ENCODE measurements around the gene GMDS. TPM values are rescaled to one million over a fixed set of nuclear protein-coding genes. Genes with fewer than 3 reads are reported as not detected.
A peak's percentile ranks its signal among the peaks of the same experiment; 100 is the strongest.

The GMDS gene
- total RNA-seq, 5 donors from 2014 or later (not counting 1 experiment from before 2014, with no cell fraction given): 12.9 to 21.5 (median 14.6) TPM

GRCh38 chr6:2054516-2055067 is 190.8 kb downstream of the GMDS start:
- POLR2A ChIA-PET: no interaction called here
- Histone ChIP-seq H3K36me3 (ENCODE audit: control insufficient read depth in 2 of 2, extremely low read depth in 1 of 2, insufficient read depth in 1 of 2, low read length in 1 of 2) (no peaks in the 10 kb centered on the region), H3K27ac (ENCODE audit: low read length) (no peak overlapping the region), H3K4me3 (ENCODE audit: control insufficient read depth in 1 of 2, extremely low read depth in 1 of 2, low read length in 1 of 2) (no peak overlapping the region), H3K9me3 (no peaks in the 10 kb centered on the region), H3K4me1 (ENCODE audit: control insufficient read depth in 1 of 2, extremely low read depth in 1 of 2, insufficient read depth in 2 of 2, low read length in 2 of 2) (no peaks in the 10 kb centered on the region), H3K27me3 (replicated peaks in 1 of 2; ENCODE audit: control insufficient read depth in 2 of 2, extremely low read depth in 1 of 2, insufficient read depth in 2 of 2, low read length in 1 of 2) (no peaks in the 10 kb centered on the region)
- CTCF ChIA-PET: no interaction called here
- Mint-ChIP-seq H3K9me3 (peaks cover 0 to 5% (median 0%) of the 10 kb centered on the region in 3 donors), H3K27ac (no peak overlapping the region), H3K27me3 (peaks cover 0 to 1% of the 10 kb centered on the region in 2 donors), H3K4me3 (no peak overlapping the region), H3K36me3 (peaks cover 13% of the 10 kb centered on the region), H3K4me1 (no peaks in the 10 kb centered on the region)
- no peak for DNase-seq
- 75% methylated on average over 1 of the region's 4 CpGs for WGBS (ENCODE audit: insufficient coverage)
- ATAC-seq (replicated peaks in 1 of 4): no peak

- no peaks in the 10 kb centered on the region for H3K36me3 ChIP-seq (ENCODE audit: control insufficient read depth in 2 of 2, extremely low read depth in 1 of 2, insufficient read depth in 1 of 2, low read length in 1 of 2)
- Mint-ChIP-seq H3K9me3 (peaks cover 0 to 5% (median 0%) of the 10 kb centered on the region in 3 donors), H3K4me1 (no peaks in the 10 kb centered on the region), H3K36me3 (peaks cover 14% of the 10 kb centered on the region), H3K4me3 (no peak overlapping the region), H3K27ac (no peak overlapping the region), H3K27me3 (peaks cover 0 to 1% of the 10 kb centered on the region in 2 donors)
- H3K27ac ChIP-seq (ENCODE audit: low read length): no peak overlapping the region
- no peak for ATAC-seq (replicated peaks in 1 of 4)
- DNase-seq: no peak
- ChIA-PET POLR2A (no interaction called here), CTCF (no interaction called here)
- H3K4me1 ChIP-seq (ENCODE audit: control insufficient read depth in 1 of 2, extremely low read depth in 1 of 2, insufficient read depth in 2 of 2, low read length in 2 of 2): no peaks in the 10 kb centered on the region
- no peaks in the 10 kb centered on the region for H3K27me3 ChIP-seq (replicated peaks in 1 of 2; ENCODE audit: control insufficient read depth in 2 of 2, extremely low read depth in 1 of 2, insufficient read depth in 2 of 2, low read length in 1 of 2)
- H3K9me3 ChIP-seq: no peaks in the 10 kb centered on the region
- H3K4me3 ChIP-seq (ENCODE audit: control insufficient read depth in 1 of 2, extremely low read depth in 1 of 2, low read length in 1 of 2): no peak overlapping the region
Observed at GRCh38 chr6:2053691-2054090, 191.7 kb downstream of the GMDS start.

DNA sequence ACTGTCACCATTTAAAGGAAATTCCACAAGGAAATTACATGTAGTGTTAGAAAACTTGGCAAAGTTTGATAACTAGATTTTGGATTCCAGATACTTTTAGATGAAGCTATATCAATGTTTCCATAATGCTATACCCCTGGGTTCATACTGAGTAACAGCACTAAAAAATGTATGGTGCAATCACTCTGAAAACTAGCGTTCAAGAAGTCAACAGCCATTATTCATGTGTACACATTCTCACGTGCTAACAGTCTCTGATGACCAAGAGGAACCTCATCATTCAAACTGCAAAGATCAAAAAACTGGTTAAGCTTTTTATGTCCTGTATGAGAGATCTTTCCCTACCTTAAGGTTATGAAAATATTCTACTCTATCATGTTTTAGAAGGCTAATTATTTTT is 197.6 kb downstream of the GMDS start:
- Mint-ChIP-seq H3K36me3 (peaks cover 18% of the 10 kb centered on the region), H3K27ac (no peak overlapping the region), H3K4me3 (no peak overlapping the region), H3K4me1 (no peaks in the 10 kb centered on the region), H3K27me3 (no peaks in the 10 kb centered on the region), H3K9me3 (peaks cover 3 to 14% (median 3%) of the 10 kb centered on the region in 3 donors)
- ChIA-PET CTCF (no interaction called here), POLR2A (no interaction called here)
- no peak for DNase-seq
- H3K36me3 ChIP-seq (ENCODE audit: control insufficient read depth in 2 of 2, extremely low read depth in 1 of 2, insufficient read depth in 1 of 2, low read length in 1 of 2): no peaks in the 10 kb centered on the region
- no peak overlapping the region for H3K4me3 ChIP-seq (ENCODE audit: control insufficient read depth in 1 of 2, extremely low read depth in 1 of 2, low read length in 1 of 2)
- no peaks in the 10 kb centered on the region for H3K27me3 ChIP-seq (replicated peaks in 1 of 2; ENCODE audit: control insufficient read depth in 2 of 2, extremely low read depth in 1 of 2, insufficient read depth in 2 of 2, low read length in 1 of 2)
- 80% methylated on average over 1 of the region's 2 CpGs for WGBS (ENCODE audit: insufficient coverage)
- H3K4me1 ChIP-seq (ENCODE audit: control insufficient read depth in 1 of 2, extremely low read depth in 1 of 2, insufficient read depth in 2 of 2, low read length in 2 of 2): no peaks in the 10 kb centered on the region
- H3K9me3 ChIP-seq: no peaks in the 10 kb centered on the region
- no peak overlapping the region for H3K27ac ChIP-seq (ENCODE audit: low read length)
- no peak for ATAC-seq (replicated peaks in 1 of 4)

- H3K27ac Mint-ChIP-seq: no peak overlapping the region
- DNase-seq (no peak), ATAC-seq (replicated peaks in 1 of 4) (no peak)
- H3K27me3 Mint-ChIP-seq: no peaks in the 10 kb centered on the region
- peaks cover 7 to 12% (median 9%) of the 10 kb centered on the region in 3 donors for H3K4me1 Mint-ChIP-seq
- Histone ChIP-seq H3K9me3 (no peaks in the 10 kb centered on the region), H3K4me1 (ENCODE audit: control insufficient read depth in 1 of 2, extremely low read depth in 1 of 2, insufficient read depth in 2 of 2, low read length in 2 of 2) (peaks cover 0 to 7% of the 10 kb centered on the region in 2 experiments), H3K27me3 (replicated peaks in 1 of 2; ENCODE audit: control insufficient read depth in 2 of 2, extremely low read depth in 1 of 2, insufficient read depth in 2 of 2, low read length in 1 of 2) (no peaks in the 10 kb centered on the region), H3K4me3 (ENCODE audit: control insufficient read depth in 1 of 2, extremely low read depth in 1 of 2, low read length in 1 of 2) (no peak overlapping the region), H3K27ac (ENCODE audit: low read length) (no peak overlapping the region), H3K36me3 (ENCODE audit: control insufficient read depth in 2 of 2, extremely low read depth in 1 of 2, insufficient read depth in 1 of 2, low read length in 1 of 2) (no peaks in the 10 kb centered on the region)
- CTCF ChIA-PET: interaction anchor here in 1 of 2 donors (0.8 kb wide), 1 partner anchor 18 kb away, joined by 4 read pairs; no protein-coding TSS in a partner anchor
- H3K36me3 Mint-ChIP-seq: peaks cover 4% of the 10 kb centered on the region
- no CpG with 5 or more reads among the region's 4 CpGs for WGBS (ENCODE audit: insufficient coverage)
- H3K9me3 Mint-ChIP-seq: peaks cover 3 to 9% (median 3%) of the 10 kb centered on the region in 3 donors
- POLR2A ChIA-PET: no interaction called here
- H3K4me3 Mint-ChIP-seq: no peak overlapping the region
Observed at GRCh38 chr6:2044192-2044591, 201.2 kb downstream of the GMDS start.

GRCh38 chr6:2042956-2043648 is 202.3 kb downstream of the GMDS start:
- Histone ChIP-seq H3K27ac (ENCODE audit: low read length) (no peak overlapping the region), H3K4me3 (ENCODE audit: control insufficient read depth in 1 of 2, extremely low read depth in 1 of 2, low read length in 1 of 2) (no peak overlapping the region), H3K9me3 (no peaks in the 10 kb centered on the region), H3K4me1 (ENCODE audit: control insufficient read depth in 1 of 2, extremely low read depth in 1 of 2, insufficient read depth in 2 of 2, low read length in 2 of 2) (peaks cover 10 to 18% of the 10 kb centered on the region in 2 experiments), H3K36me3 (ENCODE audit: control insufficient read depth in 2 of 2, extremely low read depth in 1 of 2, insufficient read depth in 1 of 2, low read length in 1 of 2) (no peaks in the 10 kb centered on the region), H3K27me3 (replicated peaks in 1 of 2; ENCODE audit: control insufficient read depth in 2 of 2, extremely low read depth in 1 of 2, insufficient read depth in 2 of 2, low read length in 1 of 2) (no peaks in the 10 kb centered on the region)
- ATAC-seq (replicated peaks in 1 of 4) (no peak), DNase-seq (no peak)
- H3K4me1 Mint-ChIP-seq: peaks cover 17 to 23% (median 19%) of the 10 kb centered on the region in 3 donors
- no peaks in the 10 kb centered on the region for H3K27me3 Mint-ChIP-seq
- H3K4me3 Mint-ChIP-seq: no peak overlapping the region
- WGBS (ENCODE audit: insufficient coverage): 92% methylated on average over 4 of the region's 6 CpGs
- peaks cover 4% of the 10 kb centered on the region for H3K36me3 Mint-ChIP-seq
- peaks cover 3 to 9% (median 3%) of the 10 kb centered on the region in 3 donors for H3K9me3 Mint-ChIP-seq
- ChIA-PET POLR2A (no interaction called here), CTCF (interaction anchor here in 1 of 2 donors (0.8 kb wide), 1 partner anchor 10 kb away, joined by 3 read pairs; no protein-coding TSS in a partner anchor)
- no peak overlapping the region for H3K27ac Mint-ChIP-seq

DNA sequence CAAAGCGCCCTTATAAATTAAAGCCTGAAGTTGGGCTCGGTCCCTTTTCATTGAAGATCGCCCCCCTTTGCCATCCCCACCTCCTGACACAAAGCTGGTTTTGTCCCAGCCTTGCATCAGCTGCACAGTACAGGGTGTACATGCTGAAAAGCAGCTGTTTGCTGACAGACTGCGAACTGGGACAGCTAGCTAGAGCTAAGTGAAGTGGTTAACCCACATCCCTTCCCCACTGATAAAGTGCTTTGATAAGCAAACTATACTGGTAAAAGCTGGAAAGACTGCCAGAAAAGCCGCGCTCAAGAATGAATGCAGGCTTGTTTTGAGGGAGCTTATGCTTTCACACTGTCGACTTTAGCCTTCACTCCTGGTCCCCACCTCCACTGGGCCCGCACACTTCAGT is 207.3 kb downstream of the GMDS start:
- H3K27ac Mint-ChIP-seq: peak overlapping the region in 1 of 2 donors; percentile 11
- H3K4me3 Mint-ChIP-seq: peak overlapping the region; percentile 2 to 56 (median 11)
- no peaks in the 10 kb centered on the region for H3K9me3 Mint-ChIP-seq
- no peaks in the 10 kb centered on the region for H3K36me3 ChIP-seq (ENCODE audit: control insufficient read depth in 2 of 2, extremely low read depth in 1 of 2, insufficient read depth in 1 of 2, low read length in 1 of 2)
- ChIA-PET POLR2A (no interaction called here), CTCF (no interaction called here)
- peaks cover 20 to 30% of the 10 kb centered on the region in 2 experiments for H3K4me1 ChIP-seq (ENCODE audit: control insufficient read depth in 1 of 2, extremely low read depth in 1 of 2, insufficient read depth in 2 of 2, low read length in 2 of 2)
- peaks cover 0 to 3% of the 10 kb centered on the region in 2 donors for H3K27me3 Mint-ChIP-seq
- H3K36me3 Mint-ChIP-seq: peaks cover 4% of the 10 kb centered on the region
- DNase-seq (peak in 34 of 35 experiments; percentile 3 to 64 (median 26)), ATAC-seq (replicated peaks in 1 of 4) (peak; percentile 87 to 99 (median 98))
- H3K4me3 ChIP-seq (ENCODE audit: control insufficient read depth in 1 of 2, extremely low read depth in 1 of 2, low read length in 1 of 2): no peak overlapping the region
- H3K4me1 Mint-ChIP-seq: peaks cover 34 to 36% (median 35%) of the 10 kb centered on the region in 3 donors
- no peaks in the 10 kb centered on the region for H3K9me3 ChIP-seq
- H3K27ac ChIP-seq (ENCODE audit: low read length): no peak overlapping the region
- 22% methylated on average over 5 of the region's 8 CpGs for WGBS (ENCODE audit: insufficient coverage)
- no peaks in the 10 kb centered on the region for H3K27me3 ChIP-seq (replicated peaks in 1 of 2; ENCODE audit: control insufficient read depth in 2 of 2, extremely low read depth in 1 of 2, insufficient read depth in 2 of 2, low read length in 1 of 2)

All from T-cell (primary cell).